Measurements from ENCODE around the gene DUOX2.

DNA sequence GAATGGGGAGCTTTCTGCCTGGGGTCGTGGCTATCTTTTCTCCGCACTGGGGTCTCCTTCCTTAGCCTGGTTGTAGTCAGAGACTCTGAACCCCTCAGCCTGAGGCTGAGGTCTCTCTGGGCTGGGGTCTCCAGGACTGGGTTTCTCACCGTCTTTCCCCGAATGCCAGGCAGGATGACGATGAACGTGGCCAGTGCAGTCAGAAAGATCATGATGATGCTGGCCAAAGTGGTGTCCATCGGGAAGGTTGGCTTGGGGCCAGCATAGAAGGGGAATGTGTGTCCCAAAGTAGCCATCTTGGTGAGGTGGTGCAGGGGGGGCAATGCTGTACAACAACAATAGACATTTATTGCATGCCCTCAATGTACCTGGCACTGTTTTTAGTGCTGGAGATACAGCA is 8.7 kb upstream of the DUOX2 start:
- TF ChIP-seq CTCF (IDR thresholded peaks at IDR 0.05): no peak
- TF ChIP-seq POLR2A (IDR thresholded peaks at IDR 0.05): no peak

Measured in lower leg skin (tissue), 3 donors.